Psoas muscle (tissue), 8 donors: ENCODE measurements around the gene DGCR2. TPM values are rescaled to one million over a fixed set of nuclear protein-coding genes. Genes with fewer than 3 reads are reported as not detected.

ENCODE experiments used
- ATAC-seq, 4 donors: fragments of 200-7000 bp; cut with Tn5 transposase; one replicate each; pipeline ENCODE4 v1.9.1; 2020; ENCODE audit warnings: moderate library complexity in 3 of 4, mild to moderate bottlenecking in 2 of 4
- DNase-seq, 2 donors: peaks; one replicate each; pipeline ENCODE4 v3.0.0-alpha.2; 2020
- H3K27ac ChIP-seq: fragments of 200-600 bp; one replicate; pipeline ENCODE4 v1.8.0; 2022
- H3K27me3 ChIP-seq, 3 donors: fragments of 200-600 bp in 1 of 3; one replicate each; pipeline versions ENCODE4 v1.6.1 to v1.8.0; 2013 to 2022; ENCODE audit warnings: low read length in 2 of 3, mild to moderate bottlenecking in 2 of 3, moderate library complexity in 1 of 3; ENCODE audit not compliant: insufficient read depth in 3 of 3
- H3K36me3 ChIP-seq, 2 donors: fragments of 200-600 bp in 1 of 2; one replicate each; pipeline versions ENCODE4 v1.6.1 to v1.8.0; 2013 to 2022; ENCODE audit warnings: low read depth in 1 of 2, mild to moderate bottlenecking in 1 of 2, moderate library complexity in 1 of 2; ENCODE audit not compliant: insufficient read depth in 1 of 2
- H3K4me1 ChIP-seq: fragments of 200-600 bp; one replicate; pipeline ENCODE4 v1.8.0; 2022
- H3K4me3 ChIP-seq: fragments of 200-600 bp; one replicate; pipeline ENCODE4 v1.8.0; 2022; ENCODE audit warnings: mild to moderate bottlenecking
- H3K9me3 ChIP-seq: fragments of 200-600 bp; one replicate; pipeline ENCODE4 v1.8.0; 2022
- WGBS, 3 donors: extraction: QIAGEN DNeasy Blood & Tissue Kit; methylation state at CpG; one replicate each; pipeline versions ENCODE4 v1.1.6 to v1.1.7; 2013; 5-methylcytosine and 5-hydroxymethylcytosine counted together
- intact Hi-C, 2 donors: fragments of 100-400 bp; cut with DNase I; formaldehyde crosslinking; loops; one replicate each; pipeline versions ENCODE4 v1.11.0 to v1.14.2; 2022
- polyA plus RNA-seq, 3 donors: library from polyadenylated mRNA; stranded (reverse); fragments of 200-250 nt; gene quantifications; one replicate each; pipeline ENCODE4 v1.2.3, GENCODE V29; 2013
- total RNA-seq, 4 donors: library from RNA; stranded (reverse); fragmentation: NEBNext Ultra II Directional in 2 of 4; extraction: Animal tissue kit (Norgen Biotek cat#: 25700) in 2 of 4; gene quantifications; one replicate each; pipeline versions ENCODE4 v1.2.1 to v1.2.4, GENCODE V29; 2021 to 2023
- TF ChIP-seq, protein P1 (sequence below): fragments of 200-600 bp; IDR thresholded peaks from one replicate; pipeline ENCODE4 v1.8.0; 2022; ENCODE audit warnings: antibody characterized with exemption
- donor health status: healthy with polysubstance abuse.
- donor health status: DM: no; HTN: no; CAD: no; lungs with moderate emphysema.
- donor health status: Bipolar disorder and iron deficiency.
- donor health status: healthy.
- donor health status: DM: yes; HTN: yes; CAD: no.
- donor health status: DM: no; HTN: no; CAD: no.
- donor health status: DM: no; HTN: no; CAD: no.
- donor health status: DM: yes; HTN: yes; CAD: no.

DGCR2 gene
- total and polyA plus RNA-seq, 7 donors: 13.1 to 27.6 (median 24.5) TPM

DNA sequence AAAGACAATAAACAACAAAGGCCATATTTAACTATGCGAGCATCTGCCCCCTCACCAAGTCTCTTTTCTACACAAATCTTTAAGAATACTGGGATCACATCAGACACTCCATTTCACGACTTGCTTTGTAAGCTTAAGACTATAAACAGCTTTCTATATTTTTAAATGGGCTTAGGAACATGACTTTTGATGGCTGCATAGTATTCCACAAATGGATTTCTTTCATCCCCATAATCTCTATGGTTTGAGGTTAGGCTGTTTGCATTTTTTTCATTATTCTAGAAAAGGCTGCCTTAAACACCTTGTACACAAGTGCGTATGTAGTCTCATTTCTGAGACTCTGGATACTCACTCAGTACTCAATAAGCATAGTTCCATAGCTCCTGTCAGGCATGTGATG lies 52.8 kb downstream of the DGCR2 start:
- TF ChIP-seq, protein P1, sequence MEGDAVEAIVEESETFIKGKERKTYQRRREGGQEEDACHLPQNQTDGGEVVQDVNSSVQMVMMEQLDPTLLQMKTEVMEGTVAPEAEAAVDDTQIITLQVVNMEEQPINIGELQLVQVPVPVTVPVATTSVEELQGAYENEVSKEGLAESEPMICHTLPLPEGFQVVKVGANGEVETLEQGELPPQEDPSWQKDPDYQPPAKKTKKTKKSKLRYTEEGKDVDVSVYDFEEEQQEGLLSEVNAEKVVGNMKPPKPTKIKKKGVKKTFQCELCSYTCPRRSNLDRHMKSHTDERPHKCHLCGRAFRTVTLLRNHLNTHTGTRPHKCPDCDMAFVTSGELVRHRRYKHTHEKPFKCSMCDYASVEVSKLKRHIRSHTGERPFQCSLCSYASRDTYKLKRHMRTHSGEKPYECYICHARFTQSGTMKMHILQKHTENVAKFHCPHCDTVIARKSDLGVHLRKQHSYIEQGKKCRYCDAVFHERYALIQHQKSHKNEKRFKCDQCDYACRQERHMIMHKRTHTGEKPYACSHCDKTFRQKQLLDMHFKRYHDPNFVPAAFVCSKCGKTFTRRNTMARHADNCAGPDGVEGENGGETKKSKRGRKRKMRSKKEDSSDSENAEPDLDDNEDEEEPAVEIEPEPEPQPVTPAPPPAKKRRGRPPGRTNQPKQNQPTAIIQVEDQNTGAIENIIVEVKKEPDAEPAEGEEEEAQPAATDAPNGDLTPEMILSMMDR: no peak
- intact Hi-C loops: loop anchor here in 1 of 2 donors (5.0 to 10.0 kb wide), 2 partner anchors 33 to 55 kb away; no protein-coding TSS in a partner anchor
- Histone ChIP-seq H3K9me3 (no peaks in the 10 kb centered on the region), H3K4me1 (peaks cover 7% of the 10 kb centered on the region), H3K4me3 (no peak overlapping the region), H3K27ac (no peak overlapping the region), H3K27me3 (no peaks in the 10 kb centered on the region), H3K36me3 (peaks cover 0 to 68% of the 10 kb centered on the region in 2 donors)
- 96 to 99% (median 98%) methylated on average over 3 of the region's 3 CpGs for WGBS, 3 donors
- ATAC-seq: no peak
- DNase-seq: no peak

DNA sequence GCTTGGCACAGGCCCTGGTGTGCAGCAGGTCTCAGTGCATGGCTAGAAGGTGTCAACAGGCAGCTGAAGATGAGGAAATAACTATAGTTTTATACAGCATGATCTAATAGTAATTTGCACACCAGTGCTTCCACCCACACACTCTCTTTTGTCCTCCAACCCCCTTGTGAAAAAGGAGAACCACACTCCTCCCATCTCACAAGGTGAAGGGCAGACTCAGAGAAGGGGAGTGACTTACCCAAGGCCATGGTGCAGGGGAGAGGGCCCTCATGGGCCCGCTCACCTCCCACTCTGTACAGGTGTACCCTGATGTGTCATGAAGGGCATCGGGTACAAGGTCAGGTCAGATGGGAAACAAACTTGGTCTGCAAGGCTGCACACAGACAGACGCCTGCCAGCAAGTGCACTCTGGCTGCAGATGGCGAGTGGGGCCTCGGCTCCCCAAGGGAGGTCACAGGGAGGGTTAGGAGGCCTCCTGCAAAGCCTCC lies 53.4 kb downstream of the DGCR2 start:
- ATAC-seq (no peak), DNase-seq (no peak)
- 77 to 91% (median 86%) methylated on average over 5 of the region's 5 CpGs for WGBS, 3 donors
- peaks cover 0 to 75% of the 10 kb centered on the region in 2 donors for H3K36me3 ChIP-seq
- intact Hi-C loops: loop anchor here in 1 of 2 donors (5.0 to 10.0 kb wide), 2 partner anchors 33 to 54 kb away; no protein-coding TSS in a partner anchor
- H3K4me1 ChIP-seq: peaks cover 7% of the 10 kb centered on the region
- H3K9me3 ChIP-seq: no peaks in the 10 kb centered on the region
- no peak overlapping the region for H3K4me3 ChIP-seq
- no peaks in the 10 kb centered on the region for H3K27me3 ChIP-seq
- no peak overlapping the region for H3K27ac ChIP-seq
- TF ChIP-seq, protein P1: no peak

DNA sequence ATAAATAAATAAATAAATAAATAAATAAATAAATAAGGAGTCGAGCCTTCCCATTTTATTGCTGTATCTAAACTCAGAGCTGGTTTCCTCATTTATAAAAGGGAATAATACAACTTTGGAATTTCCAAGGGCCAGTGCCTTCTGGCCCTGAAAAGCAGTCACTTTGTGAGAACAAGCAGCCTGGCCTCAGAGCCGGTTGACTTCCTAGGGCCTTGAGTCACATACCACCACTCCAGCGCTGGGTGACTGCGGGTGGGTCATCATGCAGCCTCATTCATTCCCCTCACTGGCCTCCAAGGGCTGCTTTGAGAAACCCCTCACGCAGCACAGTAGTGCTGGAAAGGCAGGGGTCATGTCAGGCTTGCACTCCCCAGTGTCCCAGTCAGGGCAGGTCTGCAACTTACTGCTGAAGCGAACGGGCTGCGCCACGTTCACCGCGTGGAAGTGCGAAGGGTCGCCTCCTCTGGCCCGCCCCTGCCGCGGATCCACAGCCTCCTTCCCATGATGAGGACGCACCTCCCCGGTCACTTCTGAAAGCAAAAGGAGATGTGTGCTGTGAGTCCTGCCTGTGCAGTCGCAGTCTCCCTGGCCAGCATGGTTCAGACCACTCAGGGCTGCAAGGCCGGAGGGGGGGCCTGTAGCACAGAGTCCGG lies 54.4 kb downstream of the DGCR2 start:
- ATAC-seq: no peak

DNA sequence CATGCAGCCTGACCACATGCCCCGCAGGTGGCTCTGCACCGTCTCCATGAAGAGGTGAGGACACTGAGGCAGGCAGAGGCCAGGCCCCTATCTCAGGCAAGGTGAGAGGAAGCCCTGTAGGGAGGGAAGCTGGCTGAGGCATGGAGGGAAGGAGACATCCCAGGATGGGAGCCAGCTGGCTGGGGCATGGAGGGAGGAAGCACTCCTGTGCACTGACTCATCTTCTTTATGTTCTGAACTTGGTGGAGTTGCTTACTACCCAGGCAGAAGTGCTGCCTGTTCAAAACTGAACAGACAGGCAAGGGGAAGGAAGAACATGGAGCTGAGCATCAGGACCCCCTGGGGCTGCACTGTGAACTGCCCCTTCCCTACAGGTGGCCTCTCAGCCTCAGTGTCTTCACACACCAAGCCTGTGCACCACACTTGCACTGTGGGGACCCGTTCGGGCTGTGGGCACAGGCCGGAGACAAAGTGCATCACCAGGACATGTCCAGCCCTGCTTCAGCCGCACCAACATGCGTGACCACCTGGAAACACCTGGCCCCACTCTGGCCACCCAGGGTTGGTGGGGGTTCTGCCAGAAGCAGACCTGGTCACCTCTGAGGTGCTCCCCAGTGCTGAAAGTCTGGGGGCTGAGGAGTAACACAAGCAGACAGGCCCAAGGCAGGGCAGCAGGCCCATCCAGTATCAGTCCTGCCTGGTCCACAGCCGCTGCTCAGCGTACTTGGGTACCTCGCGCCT lies 55.5 kb downstream of the DGCR2 start:
- H3K4me3 ChIP-seq: no peak overlapping the region
- TF ChIP-seq, protein P1: no peak
- WGBS, 3 donors: 90 to 96% (median 93%) methylated on average over 11 of the region's 11 CpGs
- H3K36me3 ChIP-seq: peaks cover 0 to 94% of the 10 kb centered on the region in 2 donors
- H3K27ac ChIP-seq: peak overlapping the region; percentile 60
- DNase-seq (peak; percentile 42 to 72), ATAC-seq (peak; percentile 84 to 93 (median 90))
- H3K9me3 ChIP-seq: no peaks in the 10 kb centered on the region
- H3K27me3 ChIP-seq: no peaks in the 10 kb centered on the region
- intact Hi-C loops: loop anchor here in 1 of 2 donors (5.0 to 10.0 kb wide), 2 partner anchors 36 to 52 kb away; no protein-coding TSS in a partner anchor
- peaks cover 13% of the 10 kb centered on the region for H3K4me1 ChIP-seq

More for the DNA sequence above, 54.4 kb downstream of the DGCR2 start:
- Histone ChIP-seq H3K4me1 (peaks cover 7% of the 10 kb centered on the region), H3K4me3 (no peak overlapping the region), H3K9me3 (no peaks in the 10 kb centered on the region), H3K27me3 (no peaks in the 10 kb centered on the region), H3K27ac (no peak overlapping the region), H3K36me3 (peaks cover 0 to 85% of the 10 kb centered on the region in 2 donors)
- TF ChIP-seq, protein P1: no peak
- intact Hi-C loops: loop anchor here in 1 of 2 donors (5.0 to 10.0 kb wide), 2 partner anchors 34 to 53 kb away; no protein-coding TSS in a partner anchor
- no peak for DNase-seq
- WGBS, 3 donors: 91 to 95% (median 94%) methylated on average over 21 of the region's 21 CpGs
